NCI-H2196 treated with DMSO at 0.1 percent for 48 hours (cell line): ENCODE results near the gene CXorf51A.
"Not testable (repeated sequence)": the region's sequence is repeated elsewhere in the genome, so short reads cannot be mapped to it uniquely, and the experiment has no call there.

ENCODE experiments used
- DNase-seq: peaks from one replicate; lab custom pipeline; 2025; ENCODE audit not compliant: unreplicated experiment; lab: John Stamatoyannopoulos, UW

Gene CXorf51A

GRCh38 chrX:146814644-146815043 is at the start of gene CXorf51A:
Gene CXorf51A, minus strand, starts transcription at chrX:146814744. Its CDS starts 21 bp downstream, at chrX:146814723.
- DNase-seq = not testable (repeated sequence)

GRCh38 chrX:146863566-146863965 is 49.0 kb upstream of the CXorf51A start:
- DNase-seq = no peak

GRCh38 chrX:146854281-146854680 is 39.7 kb upstream of the CXorf51A start:
- no peak for DNase-seq

- no peak for DNase-seq
Measured at GRCh38 chrX:146831994-146832393, 17.4 kb upstream of the CXorf51A start.

- DNase-seq = not testable (repeated sequence)
Measured at GRCh38 chrX:146809471-146809870, 5.1 kb downstream of the CXorf51A start, which contains the start of gene CXorf51B. Gene CXorf51B, plus strand, starts transcription at chrX:146809771. Its CDS starts 21 bp downstream, at chrX:146809792.
